A549 (cell line): ENCODE measurements around the gene UTP25.
"Not testable (repeated sequence)": the region's sequence is repeated elsewhere in the genome, so short reads cannot be mapped to it uniquely, and the experiment has no call there.

Source experiments
- NPAS2 ChIP-seq: fragments of 250-450 bp; sonication (Bioruptor Pico); IDR thresholded peaks from 2 replicates; pipeline ENCODE4 v1.8.0; 2022; ENCODE audit warnings: mild to moderate bottlenecking, moderate library complexity, borderline replicate concordance
- PHF8 ChIP-seq: fragments of 200-600 bp; sonication (generic); IDR thresholded peaks from 2 replicates; pipeline ENCODE4 v1.6.1; 2016; ENCODE audit warnings: low read depth, mild to moderate bottlenecking, antibody characterized with exemption, moderate library complexity, borderline replicate concordance
- REST ChIP-seq: fragments of 200-600 bp; sonication (generic); IDR thresholded peaks from 2 replicates; pipeline ENCODE4 v1.6.1; 2016; ENCODE audit warnings: antibody characterized with exemption, mild to moderate bottlenecking, moderate library complexity

GRCh38 chr1:209904774-209905173 is 77.0 kb downstream of the UTP25 start:
- not testable (repeated sequence) for TF ChIP-seq NPAS2 (CRISPR knock-in tag); PHF8; REST
